HPDE6-E6E7 (cell line): ENCODE results near the gene SLC9A5.

Source experiments
- DNase-seq: peaks from one replicate; pipeline ENCODE4 v3.0.0; 2011; ENCODE audit warnings: missing footprints; ENCODE audit errors: extremely low spot score

Gene SLC9A5

GRCh38 chr16:67281536-67282446 lies 33.0 kb downstream of the SLC9A5 start:
- DNase-seq: no peak

GRCh38 chr16:67282447-67282805 lies 33.6 kb downstream of the SLC9A5 start:
- DNase-seq: no peak

GRCh38 chr16:67283039-67283825 lies 34.5 kb downstream of the SLC9A5 start:
- no peak for DNase-seq

- DNase-seq: no peak
Observed at GRCh38 chr16:67283826-67284555, 35.2 kb downstream of the SLC9A5 start.

- no peak for DNase-seq
Observed at GRCh38 chr16:67284699-67285646, 36.2 kb downstream of the SLC9A5 start.

- DNase-seq: no peak
Observed at GRCh38 chr16:67286441-67287235, 37.9 kb downstream of the SLC9A5 start.

- no peak for DNase-seq
Observed at GRCh38 chr16:67287960-67288359, 39.2 kb downstream of the SLC9A5 start.

- no peak for DNase-seq
Observed at GRCh38 chr16:67291461-67291860, 42.7 kb downstream of the SLC9A5 start.

GRCh38 chr16:67294171-67294757 lies 45.5 kb downstream of the SLC9A5 start:
- no peak for DNase-seq

- DNase-seq: no peak
Observed at GRCh38 chr16:67294938-67295361, 46.2 kb downstream of the SLC9A5 start.

GRCh38 chr16:67296420-67296819 lies 47.6 kb downstream of the SLC9A5 start:
- no peak for DNase-seq

- no peak for DNase-seq
Observed at GRCh38 chr16:67298277-67298676, 49.5 kb downstream of the SLC9A5 start.

GRCh38 chr16:67299269-67299668 lies 50.5 kb downstream of the SLC9A5 start:
- no peak for DNase-seq

GRCh38 chr16:67301080-67301782 lies 52.5 kb downstream of the SLC9A5 start:
- no peak for DNase-seq

GRCh38 chr16:67302076-67302475 lies 53.3 kb downstream of the SLC9A5 start:
- DNase-seq: no peak

- no peak for DNase-seq
Observed at GRCh38 chr16:67302970-67303369, 54.2 kb downstream of the SLC9A5 start.

GRCh38 chr16:67304020-67304419 lies 55.2 kb downstream of the SLC9A5 start:
- DNase-seq: no peak

GRCh38 chr16:67305216-67306071 lies 56.7 kb downstream of the SLC9A5 start:
- DNase-seq: no peak
